B cell (primary cell): ENCODE data around the gene LIPC. TPM values are rescaled to one million over a fixed set of nuclear protein-coding genes. Genes with fewer than 3 reads are reported as not detected.

ENCODE experiments used
- ATAC-seq: fragments of 200-7000 bp; cut with Tn5 transposase; one replicate; pipeline ENCODE4 v1.10.0; 2021; ENCODE audit warnings: low read depth, mild to moderate bottlenecking, moderate number of reproducible peaks, moderate library complexity
- CTCF ChIA-PET: fragments of 350-600 bp; sonication (Branson Sonifier 250); formaldehyde crosslinking; loops from one replicate; lab custom pipeline; 2021; ENCODE audit warnings: antibody characterized with exemption, inconsistent platforms; lab: Charles Lee
- POLR2A ChIA-PET: fragments of 350-600 bp; sonication (Branson Sonifier 250); formaldehyde crosslinking; loops from one replicate; lab custom pipeline; 2021; ENCODE audit warnings: antibody characterized with exemption; lab: Charles Lee
- DNase-seq: peaks from one replicate; pipeline ENCODE4 v3.0.0; 2013
- H2AFZ ChIP-seq: 2 replicates; pipeline ENCODE4 v1.6.1; 2012; ENCODE audit warnings: mild to moderate bottlenecking, low read depth, low read length; ENCODE audit not compliant: insufficient read depth, poor library complexity, severe bottlenecking
- H3K27ac ChIP-seq, 2 donors: 1 replicate in 1 of 2; 2 replicates in 1 of 2; pipeline ENCODE4 v1.5.1; 2012 to 2013; ENCODE audit warnings: low read length in 2 of 2, mild to moderate bottlenecking in 2 of 2, moderate library complexity in 1 of 2
- H3K27me3 ChIP-seq, 4 experiments: fragments of 200-600 bp in 1 of 4; sonication (generic) in 1 of 4; replicated peaks in 1 of 4; 1 replicate in 2 of 4; 2 replicates in 2 of 4; pipeline versions ENCODE4 v1.6.1 to v1.7.0; 2013 to 2016; ENCODE audit warnings: low read length in 3 of 4, mild to moderate bottlenecking in 2 of 4, mixed read lengths in 1 of 4, moderate library complexity in 1 of 4; ENCODE audit not compliant: insufficient read depth in 4 of 4, control insufficient read depth in 3 of 4; ENCODE audit errors: control extremely low read depth in 1 of 4
- H3K36me3 ChIP-seq, 2 experiments: replicated peaks in 1 of 2; 1 replicate in 1 of 2; 2 replicates in 1 of 2; pipeline versions ENCODE4 v1.6.1 to v1.7.1; 2013; ENCODE audit warnings: low read length in 1 of 2; ENCODE audit not compliant: insufficient read depth in 2 of 2, control insufficient read depth in 1 of 2; ENCODE audit errors: control extremely low read depth in 1 of 2, extremely low read depth in 1 of 2
- H3K4me1 ChIP-seq, 2 donors: fragments of 200-600 bp in 1 of 2; sonication (generic) in 1 of 2; 1 replicate in 1 of 2; 2 replicates in 1 of 2; pipeline versions ENCODE4 v1.5.1 to v1.6.1; 2013 to 2017; ENCODE audit warnings: low read length in 2 of 2; ENCODE audit not compliant: control insufficient read depth in 2 of 2, insufficient read depth in 2 of 2
- H3K4me2 ChIP-seq: replicated peaks from 2 replicates; pipeline ENCODE3; 2012; ENCODE audit warnings: mild to moderate bottlenecking, low read depth, low read length; ENCODE audit not compliant: poor library complexity, severe bottlenecking
- H3K4me3 ChIP-seq, 5 experiments: fragments of 200-600 bp in 1 of 5; sonication (generic) in 1 of 5; 1 replicate in 3 of 5; 2 replicates in 2 of 5; pipeline versions ENCODE4 v1.5.1 to v1.7.0; 2011 to 2016; ENCODE audit warnings: low read length in 4 of 5, mild to moderate bottlenecking in 4 of 5, low read depth in 2 of 5, control low read depth in 1 of 5, moderate library complexity in 1 of 5; ENCODE audit not compliant: insufficient read depth in 1 of 5; ENCODE audit errors: control extremely low read depth in 1 of 5, extremely low read depth in 1 of 5
- H3K79me2 ChIP-seq: fragments of 200-600 bp; sonication (generic); one replicate; pipeline ENCODE4 v1.6.0; 2016; ENCODE audit warnings: low read length; ENCODE audit not compliant: control insufficient read depth, insufficient read depth
- H3K9ac ChIP-seq: fragments of 200-600 bp; sonication (generic); 2 replicates; pipeline ENCODE4 v1.6.1; 2017; ENCODE audit warnings: mild to moderate bottlenecking, low read length, moderate library complexity
- H3K9me3 ChIP-seq, 3 donors: one replicate each; pipeline versions ENCODE4 v1.6.1 to v1.7.1; 2013; ENCODE audit warnings: low read length in 2 of 3; ENCODE audit not compliant: control insufficient read depth in 2 of 3, insufficient read depth in 1 of 3; ENCODE audit errors: control extremely low read depth in 1 of 3
- H4K20me1 ChIP-seq: 2 replicates; pipeline ENCODE4 v1.6.0; 2012; ENCODE audit warnings: mild to moderate bottlenecking, low read length; ENCODE audit not compliant: insufficient read depth, control insufficient read depth, poor library complexity, severe bottlenecking
- H3K27ac Mint-ChIP-seq: one replicate; pipeline ENCODE4 v1.8.0; 2021; ENCODE audit warnings: mixed read lengths
- H3K27me3 Mint-ChIP-seq: one replicate; pipeline ENCODE4 v1.8.0; 2021; ENCODE audit warnings: mixed read lengths
- H3K4me1 Mint-ChIP-seq: one replicate; pipeline ENCODE4 v1.8.0; 2021; ENCODE audit warnings: mixed read lengths
- H3K4me3 Mint-ChIP-seq: one replicate; pipeline ENCODE4 v1.8.0; 2021; ENCODE audit warnings: mixed read lengths
- H3K9me3 Mint-ChIP-seq: one replicate; pipeline ENCODE4 v1.8.0; 2022; ENCODE audit warnings: mixed read lengths; ENCODE audit not compliant: insufficient read depth
- CTCF ChIP-seq: fragments of 200-600 bp; IDR thresholded peaks from one replicate; pipeline ENCODE4 v1.8.0; 2022; ENCODE audit warnings: antibody characterized with exemption, mild to moderate bottlenecking
- EZH2 ChIP-seq: IDR thresholded peaks from 2 replicates; pipeline ENCODE4 v1.6.1; 2012; ENCODE audit warnings: borderline replicate concordance, low read depth, mild to moderate bottlenecking, moderate library complexity, low read length; ENCODE audit not compliant: insufficient read depth, poor library complexity, severe bottlenecking
- WGBS: methylation state at CpG from one replicate; pipeline ENCODE4 v1.1.5; 2013; ENCODE audit warnings: missing lambda C conversion rate; ENCODE audit not compliant: insufficient coverage; 5-methylcytosine and 5-hydroxymethylcytosine counted together
- intact Hi-C: fragments of 100-400 bp; cut with micrococcal nuclease; formaldehyde crosslinking; loops from one replicate; pipeline ENCODE4 v1.10.0; 2022
- polyA plus RNA-seq: library from polyadenylated mRNA; depleted of rRNA; stranded (reverse); fragments of >200 nt; gene quantifications from 2 replicates; pipeline ENCODE4 v1.2.3, GENCODE V29; 2012
- total RNA-seq, 2 donors: library from RNA; stranded (reverse); fragments of 120-200 nt in 1 of 2; gene quantifications; 1 replicate in 1 of 2; 2 replicates in 1 of 2; pipeline versions ENCODE4 v1.2.3 to v1.2.4, GENCODE V29; 2013 to 2022

Gene LIPC
- total and polyA plus RNA-seq, 2 donors (not counting 1 experiment from before 2014, with no cell fraction given) = not detected

DNA sequence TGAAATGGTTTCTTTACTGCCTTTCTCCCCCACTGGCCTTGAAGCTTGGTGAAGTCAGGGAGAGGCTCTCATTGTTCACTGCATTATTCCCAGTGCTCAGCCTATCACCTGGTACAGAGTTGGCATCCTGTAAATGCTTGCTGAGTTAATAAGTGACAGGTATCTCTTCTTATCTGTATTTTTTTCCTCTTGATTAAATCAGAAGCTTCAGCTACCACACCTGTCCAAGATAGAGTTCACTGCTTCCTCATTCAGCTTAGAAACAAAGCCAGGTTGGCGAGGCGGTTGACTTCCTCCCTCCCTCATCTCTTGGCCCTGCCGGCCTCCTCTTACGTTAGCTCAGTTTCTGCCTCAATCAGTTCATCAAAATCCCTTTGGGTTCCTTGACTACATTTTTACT is 142.8 kb downstream of the LIPC start:
- Histone ChIP-seq H3K9me3 (peaks cover 0 to 5% (median 0%) of the 10 kb centered on the region in 3 donors), H2AFZ (no peak overlapping the region), H3K4me1 (no peaks in the 10 kb centered on the region), H4K20me1 (no peaks in the 10 kb centered on the region), H3K9ac (no peak overlapping the region), H3K4me3 (no peak overlapping the region), H3K27ac (no peak overlapping the region), H3K4me2 (no peak overlapping the region), H3K36me3 (no peaks in the 10 kb centered on the region), H3K79me2 (no peaks in the 10 kb centered on the region), H3K27me3 (no peaks in the 10 kb centered on the region)
- Mint-ChIP-seq H3K4me3 (no peak overlapping the region), H3K27ac (no peak overlapping the region), H3K4me1 (peaks cover 3% of the 10 kb centered on the region), H3K9me3 (peaks cover 9% of the 10 kb centered on the region), H3K27me3 (peaks cover 5% of the 10 kb centered on the region)
- TF ChIP-seq EZH2 = no peak
- TF ChIP-seq CTCF = no peak
- DNase-seq (no peak), ATAC-seq (no peak)
- ChIA-PET POLR2A (no interaction called here), CTCF (no interaction called here)
- intact Hi-C loops = no loop called here
- 14% methylated on average over 3 of the region's 4 CpGs for WGBS

DNA sequence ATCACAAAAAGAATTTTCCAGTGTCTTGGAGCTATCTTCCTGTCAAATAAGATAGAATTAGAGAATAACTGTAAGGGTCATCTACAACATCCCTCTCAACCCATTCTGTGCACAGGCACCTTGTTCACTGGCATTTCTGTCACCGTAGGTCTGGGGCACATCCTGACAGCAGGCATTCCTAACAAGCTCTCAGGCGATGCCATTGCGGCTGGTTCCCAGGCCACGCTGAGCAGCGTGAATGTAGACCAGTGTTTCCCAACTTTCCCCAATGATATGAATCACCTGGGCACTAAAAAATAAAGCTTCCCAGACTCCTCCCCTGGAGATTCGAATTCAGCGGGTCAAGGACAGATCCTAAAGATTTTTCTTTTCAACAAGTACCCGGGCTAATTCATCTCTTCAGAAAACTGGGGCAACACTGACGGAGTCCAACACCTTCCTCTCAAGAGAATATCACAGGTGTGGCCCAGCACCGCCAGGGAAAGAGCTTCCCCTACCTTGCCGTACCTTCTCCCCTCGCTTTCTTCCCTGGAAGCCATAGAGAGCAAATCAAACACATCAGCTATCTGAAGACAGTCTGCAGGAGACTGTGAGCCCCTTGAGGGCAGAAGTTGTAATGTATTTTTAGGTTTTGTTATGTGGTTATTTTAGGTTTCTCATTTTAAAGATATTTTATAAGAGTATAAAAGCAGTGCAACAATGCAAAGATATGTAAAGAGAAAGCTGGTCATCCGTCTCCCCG is 143.4 kb downstream of the LIPC start:
- Histone ChIP-seq H3K9ac (no peak overlapping the region), H3K4me1 (no peaks in the 10 kb centered on the region), H3K27me3 (no peaks in the 10 kb centered on the region), H3K79me2 (no peaks in the 10 kb centered on the region), H4K20me1 (no peaks in the 10 kb centered on the region), H3K4me3 (no peak overlapping the region), H3K9me3 (peaks cover 0 to 5% (median 0%) of the 10 kb centered on the region in 3 donors), H2AFZ (no peak overlapping the region), H3K27ac (no peak overlapping the region), H3K4me2 (no peak overlapping the region), H3K36me3 (no peaks in the 10 kb centered on the region)
- 94% methylated on average over 10 of the region's 14 CpGs for WGBS
- no peak for DNase-seq
- ATAC-seq = no peak
- TF ChIP-seq EZH2 (no peak), CTCF (no peak)
- ChIA-PET CTCF (no interaction called here), POLR2A (no interaction called here)
- Mint-ChIP-seq H3K4me1 (peaks cover 3% of the 10 kb centered on the region), H3K27ac (no peak overlapping the region), H3K9me3 (peaks cover 3% of the 10 kb centered on the region), H3K27me3 (no peaks in the 10 kb centered on the region), H3K4me3 (no peak overlapping the region)
- intact Hi-C loops = no loop called here
